Stimulated activated CD4-positive, alpha-beta T cell treated with anti-CD3 and anti-CD28 coated beads, Interleukin-1b, Interleukin-23, amount 100 ng/mL, for 24 hours (primary cell): ENCODE data around the gene ZBTB33.

Experiments used
- DNase-seq, 4 experiments: peaks; one replicate each; pipeline ENCODE4 v3.0.0-alpha.2; 2020; ENCODE audit warnings: low read depth in 4 of 4, low spot score in 1 of 4

The ZBTB33 gene

GRCh38 chrX:120262859-120263708, 12.5 kb downstream of the ZBTB33 start:
- no peak for DNase-seq

DNA sequence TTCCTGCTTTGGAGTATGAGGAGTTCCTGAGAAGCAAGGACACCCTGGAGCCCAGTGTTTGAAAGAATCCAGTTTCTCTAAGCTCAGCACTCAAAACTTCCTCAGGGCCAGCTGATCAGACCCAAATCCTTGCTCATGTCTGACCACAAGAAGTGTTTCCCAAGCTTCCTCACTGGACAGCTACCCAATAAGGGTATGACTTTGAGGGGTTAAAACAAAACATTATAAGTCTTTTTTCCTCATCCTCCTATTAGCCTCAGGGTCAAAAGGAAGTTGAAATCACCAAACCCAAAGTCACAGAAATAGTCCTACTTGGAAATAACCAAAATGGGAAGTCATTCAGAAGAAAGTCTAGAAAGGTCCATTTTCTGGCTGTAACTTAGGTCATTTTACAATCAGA, 13.7 kb downstream of the ZBTB33 start:
- no peak for DNase-seq

DNA sequence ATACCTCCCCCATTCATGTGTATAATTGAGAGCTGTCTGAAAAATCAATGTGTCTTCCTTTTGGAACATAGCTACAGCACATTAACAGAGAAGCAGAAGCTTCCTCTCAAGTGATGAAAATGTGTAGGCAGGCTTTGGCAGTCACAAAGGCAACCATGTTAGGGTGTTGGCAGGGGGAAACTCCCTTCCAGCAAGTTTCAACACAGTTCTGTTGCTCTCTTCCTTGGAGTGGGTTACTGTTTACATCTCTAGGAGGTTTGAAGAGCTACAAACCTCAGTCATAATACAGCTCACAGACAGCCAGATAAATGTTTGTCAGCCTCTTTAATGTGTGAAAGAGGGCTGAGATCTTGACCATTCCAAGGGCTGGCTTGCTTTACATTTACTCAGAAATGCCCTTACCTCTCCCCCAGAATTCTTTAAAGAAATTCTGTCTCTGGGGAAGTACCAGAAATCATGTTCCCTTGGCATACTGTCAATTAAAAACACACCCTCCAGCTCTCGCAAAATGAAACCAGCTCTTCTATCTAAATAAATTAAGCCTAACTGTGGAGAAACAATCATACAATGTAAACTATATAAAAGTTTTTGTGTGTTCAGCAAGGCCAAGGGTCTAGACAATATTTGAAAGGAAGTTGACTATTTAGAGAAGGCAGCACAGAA, 18.9 kb downstream of the ZBTB33 start:
- no peak for DNase-seq

DNA sequence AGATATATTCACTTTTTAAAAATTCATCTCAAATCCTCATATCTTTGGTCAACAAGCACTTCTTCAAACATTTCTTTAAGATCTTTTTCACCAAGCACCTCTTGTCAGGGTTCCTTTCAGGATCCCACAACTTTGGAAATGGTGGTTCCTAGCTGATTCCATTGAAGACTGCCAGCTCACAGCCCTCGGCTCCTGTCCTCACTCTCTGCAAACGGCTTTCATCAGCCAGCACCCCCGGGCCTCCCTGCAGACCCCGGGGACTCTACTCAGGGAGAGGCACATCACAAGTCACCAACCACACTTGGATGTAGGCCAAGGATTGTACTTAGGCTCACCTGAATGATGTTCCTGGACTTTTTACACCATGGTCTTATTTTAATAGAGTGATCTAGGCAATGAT, 20.0 kb downstream of the ZBTB33 start:
- DNase-seq, result no peak

GRCh38 chrX:120271218-120271617, 20.6 kb downstream of the ZBTB33 start:
- no peak for DNase-seq

DNA sequence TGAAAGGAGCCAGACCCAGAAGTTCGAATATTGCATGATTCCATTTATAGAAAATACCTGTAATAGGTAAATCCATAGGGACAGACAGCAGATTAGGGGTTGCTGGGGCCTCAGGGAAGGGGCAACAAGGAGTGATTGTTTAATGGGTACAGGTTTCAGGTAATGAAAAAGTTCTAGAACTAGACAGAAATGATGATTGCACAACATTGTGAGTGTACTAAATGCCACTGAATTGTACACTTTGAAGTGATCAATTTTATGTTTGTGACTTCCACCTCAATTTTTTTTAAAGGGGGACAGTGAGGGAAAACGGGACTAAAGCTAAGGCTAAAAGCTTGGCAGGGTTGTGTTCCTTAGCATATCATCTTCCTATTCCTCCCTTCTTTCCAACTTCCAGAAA, 23.5 kb downstream of the ZBTB33 start:
- DNase-seq, result no peak

GRCh38 chrX:120274958-120275357, 24.3 kb downstream of the ZBTB33 start:
- no peak for DNase-seq

- DNase-seq, result no peak
Observed at GRCh38 chrX:120281021-120281624, 30.5 kb downstream of the ZBTB33 start.

- DNase-seq, result no peak
Observed at GRCh38 chrX:120281761-120282160, 31.1 kb downstream of the ZBTB33 start.

DNA sequence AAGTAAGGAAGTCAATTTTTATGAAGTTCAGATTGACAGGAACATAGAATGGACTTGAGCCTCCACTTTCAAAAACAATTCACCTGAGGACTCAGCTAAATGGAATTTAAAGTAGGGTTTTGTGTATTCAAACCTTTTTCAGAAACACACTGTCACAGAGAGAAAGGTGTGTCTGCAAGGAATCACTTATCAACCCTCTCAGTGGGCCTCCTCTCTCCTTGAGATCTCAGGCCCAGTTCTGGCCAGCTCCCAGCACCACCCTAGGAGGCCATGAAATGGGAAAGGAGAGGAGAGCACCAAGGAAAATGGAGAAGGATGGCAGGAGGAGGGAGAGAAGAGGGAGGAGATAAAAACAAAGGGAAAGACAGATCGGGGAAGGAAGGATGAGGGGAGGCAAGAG, 32.1 kb downstream of the ZBTB33 start:
- no peak for DNase-seq

- DNase-seq, result no peak
Observed at GRCh38 chrX:120286733-120287512, 36.3 kb downstream of the ZBTB33 start.

DNA sequence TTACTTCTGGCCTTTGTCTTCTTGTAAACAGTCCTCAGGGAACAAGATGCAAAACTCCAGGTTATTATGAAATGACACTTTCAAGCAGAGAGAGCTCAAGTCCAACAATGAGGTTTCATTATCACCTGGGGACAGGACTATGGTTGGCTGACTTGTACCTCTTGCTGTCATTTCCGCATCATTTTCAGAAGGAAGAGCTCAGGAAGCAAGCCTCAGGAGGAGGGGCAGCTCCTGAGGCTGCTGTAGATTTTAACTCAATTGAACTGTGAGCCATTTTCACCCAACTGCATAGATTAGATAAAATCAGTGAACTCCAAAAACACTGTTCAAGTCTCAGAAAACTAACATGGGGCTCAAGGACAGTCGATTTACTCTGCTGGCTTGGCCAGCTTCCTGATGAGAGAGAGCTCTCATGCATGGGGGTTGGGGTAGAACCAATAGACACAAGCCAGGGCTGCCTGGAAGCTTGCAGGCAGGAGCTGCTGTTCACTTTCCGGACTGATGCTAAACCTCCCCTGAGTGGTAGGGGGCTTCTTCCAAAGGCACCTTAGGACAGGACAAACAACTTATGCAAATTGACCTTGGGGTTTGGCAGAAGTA, 37.0 kb downstream of the ZBTB33 start:
- DNase-seq, result no peak

GRCh38 chrX:120290107-120290506, 39.5 kb downstream of the ZBTB33 start:
- DNase-seq, result no peak

GRCh38 chrX:120291211-120291610, 40.6 kb downstream of the ZBTB33 start:
- DNase-seq, result no peak

DNA sequence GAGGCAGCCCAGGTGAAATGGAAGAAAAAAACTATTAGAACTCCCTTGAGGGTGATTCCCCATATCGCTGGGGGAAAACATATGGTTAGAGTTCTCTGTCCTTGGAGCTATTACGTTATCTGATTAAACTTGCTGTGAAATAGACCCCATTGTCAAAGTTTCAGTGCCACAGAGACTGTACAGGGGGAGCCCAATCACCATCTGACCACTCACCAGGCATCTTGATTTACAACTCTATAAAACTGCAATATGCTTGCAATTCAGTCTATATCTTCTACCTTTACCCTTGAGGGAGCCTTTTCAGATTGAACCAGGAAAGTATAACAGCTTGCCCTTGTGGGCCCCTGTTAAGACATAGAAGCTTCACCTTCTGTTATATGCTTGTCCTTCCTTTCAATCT, 42.4 kb downstream of the ZBTB33 start:
- no peak for DNase-seq

GRCh38 chrX:120294651-120295050, 44.0 kb downstream of the ZBTB33 start:
- no peak for DNase-seq

- no peak for DNase-seq
Observed at GRCh38 chrX:120297923-120298322, 47.3 kb downstream of the ZBTB33 start.

GRCh38 chrX:120299928-120300327, 49.3 kb downstream of the ZBTB33 start:
- DNase-seq, result no peak

DNA sequence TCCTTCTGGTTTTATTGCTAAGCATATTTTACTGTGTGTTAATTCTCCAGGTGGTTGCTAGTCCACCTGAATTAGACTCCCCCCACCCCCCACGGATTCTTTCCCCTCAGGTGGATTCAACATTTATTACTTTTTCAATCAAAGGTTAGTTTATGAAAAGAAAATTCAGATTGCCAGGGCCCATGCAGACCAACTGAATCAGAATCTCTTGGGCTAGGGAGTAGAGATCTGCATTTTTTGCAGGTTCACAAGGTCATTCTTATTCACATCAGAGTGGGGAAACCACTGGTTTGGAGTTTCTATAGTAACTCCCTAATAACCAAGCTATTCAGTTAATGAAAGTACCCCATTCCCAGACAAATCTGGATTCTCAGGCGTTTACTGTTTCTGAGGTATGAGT, 50.9 kb downstream of the ZBTB33 start:
- no peak for DNase-seq

DNA sequence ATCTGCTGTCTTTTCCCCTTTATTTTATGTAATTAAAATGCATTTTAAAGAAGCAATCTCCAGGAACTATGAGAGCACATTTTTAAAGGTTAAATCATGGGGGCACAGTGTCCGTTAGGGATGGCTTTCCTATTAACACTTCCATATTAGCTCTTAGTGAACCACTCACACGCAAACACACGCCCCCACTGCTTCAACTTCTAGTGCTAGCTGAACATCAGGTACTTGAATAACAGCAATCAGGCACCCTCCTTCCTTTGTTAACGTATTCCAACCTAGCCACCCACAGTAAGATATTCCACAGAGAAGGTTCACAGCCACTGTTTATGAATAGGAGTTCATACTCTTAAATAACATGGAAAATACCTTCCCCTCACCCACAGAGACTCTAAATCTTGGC, 51.3 kb downstream of the ZBTB33 start:
- no peak for DNase-seq

- no peak for DNase-seq
Observed at GRCh38 chrX:120302434-120302833, 51.8 kb downstream of the ZBTB33 start.
